GM12874 (cell line): ENCODE data around the gene EIF5B.

Experiments used
- CTCF ChIP-seq: IDR thresholded peaks from 2 replicates; pipeline ENCODE4 v1.5.1; 2011; ENCODE audit warnings: low read depth, mild to moderate bottlenecking, control low read depth, low read length, moderate library complexity; ENCODE audit not compliant: insufficient read depth

Gene EIF5B

GRCh38 chr2:99377879-99378278, 40.7 kb downstream of the EIF5B start:
- TF ChIP-seq CTCF, result no peak

DNA sequence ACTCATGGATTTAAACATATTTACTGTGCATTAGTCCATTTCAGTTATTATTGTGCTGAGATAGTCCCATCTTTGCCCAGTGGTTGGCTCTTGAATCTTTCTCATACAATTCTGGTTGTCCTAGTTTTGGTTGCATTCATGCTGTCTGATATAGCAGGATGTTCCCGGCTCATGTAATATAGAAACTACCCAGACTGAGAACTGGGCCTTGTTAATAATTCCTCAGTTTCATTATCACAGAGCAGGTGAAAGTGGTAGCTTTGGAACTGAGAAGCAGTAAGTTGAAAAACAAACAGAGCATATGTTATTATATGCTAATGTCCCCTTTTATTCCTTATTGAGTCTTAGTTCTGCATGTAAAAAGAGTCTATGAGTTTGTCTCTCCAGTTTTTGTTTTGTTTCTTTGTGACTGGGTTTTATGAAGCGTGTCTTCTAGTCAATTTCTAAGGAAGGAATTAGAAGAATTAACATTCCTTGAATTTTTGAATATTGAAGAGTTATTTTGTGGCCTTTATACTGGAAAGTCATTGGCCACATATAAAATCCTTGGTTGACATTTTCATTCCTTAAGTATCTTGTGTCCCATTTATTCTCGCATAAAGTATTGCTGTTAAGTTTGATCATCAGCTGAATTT, 43.3 kb downstream of the EIF5B start:
- TF ChIP-seq CTCF, result no peak

DNA sequence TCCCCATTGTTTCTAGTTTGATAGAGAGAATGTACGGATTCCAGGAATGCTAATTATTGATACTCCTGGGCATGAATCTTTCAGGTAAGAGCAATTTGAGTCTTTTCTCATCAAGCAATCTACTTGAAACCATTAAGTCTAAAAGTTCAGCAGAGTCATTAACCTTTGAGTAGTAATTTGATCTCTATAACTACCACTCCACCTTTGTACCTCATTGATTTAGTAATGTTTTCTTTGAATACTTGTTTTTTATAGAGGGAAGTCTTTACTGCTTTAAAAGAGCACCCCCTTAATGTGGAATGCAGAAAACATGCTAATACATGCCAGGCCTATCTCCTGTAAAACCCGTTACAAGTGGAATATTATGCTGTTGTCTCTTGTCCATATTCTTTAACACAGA, 45.0 kb downstream of the EIF5B start:
- TF ChIP-seq CTCF, result no peak

- no peak for TF ChIP-seq CTCF
These were observed 48.8 kb downstream of the EIF5B start for GRCh38 chr2:99386011-99386410.

- TF ChIP-seq CTCF, result no peak
These were observed 51.7 kb downstream of the EIF5B start for GRCh38 chr2:99388892-99389291.

- TF ChIP-seq CTCF, result no peak
These were observed 52.2 kb downstream of the EIF5B start for GRCh38 chr2:99389371-99389770.

- TF ChIP-seq CTCF, result no peak
These were observed 52.8 kb downstream of the EIF5B start for GRCh38 chr2:99389946-99390345.
